ENCODE measurements around the gene SMARCD1.

DNA sequence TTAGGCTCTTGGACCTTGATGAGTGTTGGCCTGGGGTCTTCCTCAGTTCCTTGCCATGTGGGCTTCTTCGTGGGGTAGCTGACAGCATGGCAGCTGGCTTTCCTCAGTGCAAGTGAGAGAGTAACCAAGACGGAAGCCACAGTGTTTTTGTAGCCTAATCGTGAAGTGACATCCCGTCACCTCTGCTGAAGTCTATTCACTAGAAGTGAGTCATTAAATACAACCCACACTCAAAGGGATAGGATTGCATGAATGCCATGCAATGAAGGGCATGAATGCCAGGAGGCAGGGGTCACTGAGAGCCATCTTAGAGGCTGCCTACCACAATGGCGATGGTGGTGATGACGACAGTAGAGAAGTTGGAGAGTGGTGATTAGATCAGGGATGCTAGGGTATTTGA is 41.3 kb upstream of the SMARCD1 start:
- TF ChIP-seq EZH2 (IDR thresholded peaks at IDR 0.05; ENCODE audit: borderline replicate concordance, low read length) (no peak), CTCF (IDR thresholded peaks at IDR 0.05; ENCODE audit: low read length) (no peak)
